Left ventricle myocardium superior (tissue), 1 donor: ENCODE results near the gene NAA25. TPM values are rescaled to one million over a fixed set of nuclear protein-coding genes. Genes with fewer than 3 reads are reported as not detected.
"Not testable (repeated sequence)": the region's sequence is repeated elsewhere in the genome, so short reads cannot be mapped to it uniquely, and the experiment has no call there.

Source experiments
- ATAC-seq: fragments of 200-7000 bp; cut with Tn5 transposase; one replicate; pipeline ENCODE4 v1.9.1; 2020; ENCODE audit warnings: mild to moderate bottlenecking, moderate library complexity
- DNase-seq: peaks from one replicate; pipeline ENCODE4 v3.0.0-alpha.2; 2020
- intact Hi-C: fragments of 100-400 bp; cut with micrococcal nuclease; formaldehyde crosslinking; loops from one replicate; pipeline ENCODE4 v1.11.0; 2022
- microRNA-seq: library from miRNA; unstranded; fragments of <30 nt; microRNA quantifications from one replicate; pipeline ENCODE4 v1.2.0, GENCODE V29; 2020; ENCODE audit warnings: borderline number of aligned reads
- total RNA-seq: library from RNA; stranded (reverse); fragmentation: NEBNext Ultra II Directional; extraction: Animal tissue kit (Norgen Biotek cat#: 25700); gene quantifications from one replicate; pipeline ENCODE4 v1.2.1, GENCODE V29; 2021
- donor health status: DM: no; HTN: yes; CAD: no; lungs with severe emphysema.

NAA25 gene
- total RNA-seq, 1 donor from 2014 or later, result 17.8 TPM

DNA sequence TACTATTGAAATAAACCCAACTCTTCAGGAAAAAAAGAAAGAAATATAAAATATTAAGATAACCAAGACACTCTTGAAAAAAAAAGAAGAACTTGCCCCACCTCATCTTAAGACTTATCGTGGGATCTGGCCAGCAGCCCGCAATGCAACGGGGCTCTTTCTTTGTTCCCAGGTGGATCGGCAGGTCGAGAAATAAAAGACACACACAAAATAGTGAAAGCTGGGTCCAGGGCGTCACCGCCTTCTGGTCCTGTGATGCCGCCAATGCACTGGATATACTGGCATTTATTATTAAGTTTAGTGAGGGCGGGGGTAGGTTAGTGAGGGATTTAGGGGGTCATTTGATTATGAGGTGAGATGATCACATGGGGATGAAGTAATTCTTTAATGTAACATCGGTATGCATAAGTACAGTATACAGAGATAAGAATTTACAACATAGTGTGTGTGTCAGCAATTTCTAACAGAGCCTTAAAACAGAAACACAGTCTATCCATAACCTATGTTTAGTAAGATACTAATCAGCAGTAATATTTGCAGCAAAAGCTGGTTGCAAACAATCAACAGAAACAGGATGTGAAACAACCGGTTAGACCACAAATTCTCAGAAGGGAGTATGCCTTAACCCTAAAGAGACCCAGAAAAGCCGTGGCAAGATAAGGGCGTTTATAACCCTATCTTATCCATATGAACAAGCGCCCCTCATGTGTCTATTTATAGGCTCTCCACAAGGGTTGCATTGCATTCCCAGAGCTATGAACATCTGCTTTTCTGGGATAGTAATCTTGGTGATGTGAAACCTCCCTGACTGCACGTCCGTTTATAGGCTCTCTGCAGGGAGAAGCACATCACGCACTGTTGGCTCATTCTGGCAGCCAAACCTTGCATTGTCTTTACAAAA, 114.1 kb downstream of the NAA25 start:
- ATAC-seq, intact Hi-C loops, DNase-seq: not testable (repeated sequence)

DNA sequence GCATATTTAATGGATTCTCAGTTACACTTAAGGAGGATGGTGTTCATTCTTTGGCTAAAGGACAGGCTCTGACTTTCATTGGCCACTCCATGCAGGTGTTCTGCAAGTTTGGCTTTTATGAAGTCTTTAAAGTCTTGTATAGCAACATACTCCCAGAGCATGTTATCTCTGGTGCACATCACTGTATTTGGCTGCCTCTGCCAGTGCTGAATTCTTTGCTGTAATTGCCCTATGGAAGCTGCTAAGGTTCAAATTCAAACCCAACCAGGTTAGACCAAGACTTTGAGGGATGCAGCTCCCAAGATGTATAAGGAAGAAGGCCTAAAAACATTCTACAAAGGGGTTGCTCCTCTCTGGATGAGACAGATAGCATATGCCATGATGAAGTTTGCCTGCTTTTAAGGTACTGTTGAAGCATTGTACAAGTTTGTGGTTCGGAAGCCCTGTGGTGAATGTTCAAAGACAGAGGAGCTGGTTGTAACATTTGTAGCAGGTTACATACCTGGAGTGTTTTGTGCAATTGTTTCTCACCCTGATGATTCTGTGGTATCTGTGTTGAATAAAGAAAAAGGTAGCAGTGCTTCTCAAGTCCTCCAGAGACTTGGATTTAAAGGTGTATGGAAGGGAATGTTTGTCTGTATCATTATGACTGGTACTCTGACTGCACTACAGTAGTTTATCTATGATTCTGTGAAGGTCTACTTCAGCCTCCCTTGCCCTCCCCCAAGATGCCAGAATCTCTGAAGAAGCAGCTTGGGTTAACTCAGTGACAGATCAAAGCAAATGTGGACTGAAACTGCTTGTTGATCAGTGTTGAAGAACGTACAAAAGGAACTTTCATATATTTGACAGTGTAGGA, 115.1 kb downstream of the NAA25 start:
- DNase-seq (no peak), ATAC-seq (no peak)
- intact Hi-C loops, result no loop called here

DNA sequence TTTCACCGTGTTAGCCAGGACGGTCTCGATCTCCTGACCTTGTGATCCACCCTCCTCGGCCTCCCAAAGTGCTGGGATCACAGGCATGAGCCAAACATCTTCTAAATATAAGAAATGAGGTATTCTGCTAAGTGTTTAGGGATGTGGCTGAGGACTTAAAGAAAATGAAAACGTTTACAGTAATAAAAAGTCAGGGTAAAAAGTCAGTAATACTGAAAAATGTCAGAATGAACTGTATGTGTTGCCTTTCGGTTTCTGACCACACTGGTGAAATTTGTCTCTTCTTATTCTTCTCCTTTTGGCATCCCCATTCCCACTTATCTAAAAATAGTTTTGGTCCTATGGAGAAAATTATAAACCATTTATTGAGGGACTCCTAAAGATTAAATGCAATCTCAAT, 116.1 kb downstream of the NAA25 start:
- DNase-seq (no peak), ATAC-seq (no peak)
- intact Hi-C loops, result no loop called here

DNA sequence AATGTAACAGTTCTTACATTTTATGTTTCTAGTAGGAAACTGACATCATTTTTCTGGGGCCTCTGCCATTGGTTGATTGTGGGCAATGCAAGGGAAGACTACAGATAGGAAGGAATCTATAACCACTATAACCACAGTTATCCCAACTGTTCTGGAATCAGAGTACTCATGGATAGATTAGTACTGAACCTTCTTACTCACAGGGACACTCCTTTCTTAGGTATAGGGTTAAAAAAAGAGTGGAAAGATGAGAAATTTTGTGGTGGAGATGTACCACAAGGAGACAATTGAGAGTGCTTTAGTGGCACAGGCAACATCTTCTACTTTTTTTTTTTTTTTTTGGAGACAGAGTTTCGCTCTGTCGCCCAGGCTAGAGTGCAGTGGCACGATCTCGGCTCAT, 116.6 kb downstream of the NAA25 start:
- ATAC-seq (no peak), DNase-seq (no peak)
- intact Hi-C loops, result no loop called here

DNA sequence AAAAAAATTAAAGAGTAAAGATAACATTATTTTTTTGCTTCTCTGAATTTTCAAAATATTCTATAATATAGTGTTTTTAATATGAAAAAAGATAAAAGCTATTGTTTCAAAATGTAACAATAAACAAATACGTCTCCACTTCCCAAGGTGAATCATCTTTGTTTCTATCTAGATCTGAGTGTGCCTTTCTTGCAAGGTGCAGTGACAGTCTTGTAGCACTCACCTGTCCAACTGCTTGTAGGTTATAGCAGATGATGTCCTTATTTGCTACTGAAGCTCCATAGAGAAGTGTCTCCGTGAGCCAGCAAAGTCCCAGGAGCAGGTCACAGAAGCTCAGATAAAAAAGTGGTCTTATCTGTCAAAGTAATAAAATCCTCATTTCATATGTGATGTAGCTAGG, 117.0 kb downstream of the NAA25 start:
- ATAC-seq, result no peak
- DNase-seq, result no peak
- intact Hi-C loops, result no loop called here

DNA sequence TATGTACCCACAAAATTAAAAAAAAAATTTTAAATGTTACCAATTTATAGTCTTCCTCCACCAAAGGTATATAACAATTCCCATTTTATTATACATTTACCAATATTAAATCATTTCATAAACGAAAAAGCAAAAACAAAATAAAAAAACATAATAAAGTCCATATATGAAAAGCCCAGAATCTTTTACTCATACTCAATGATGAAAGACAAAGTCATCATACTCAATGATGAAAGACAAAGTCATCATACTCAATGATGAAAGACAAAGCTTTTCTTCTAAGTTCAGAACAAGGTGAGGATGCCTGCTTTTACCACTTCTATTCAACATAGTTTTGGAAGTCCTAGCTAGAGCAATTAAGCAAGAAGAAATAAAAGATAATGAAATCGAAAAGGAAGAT, 123.8 kb downstream of the NAA25 start:
- ATAC-seq, result no peak
- no peak for DNase-seq
- intact Hi-C loops, result no loop called here

DNA sequence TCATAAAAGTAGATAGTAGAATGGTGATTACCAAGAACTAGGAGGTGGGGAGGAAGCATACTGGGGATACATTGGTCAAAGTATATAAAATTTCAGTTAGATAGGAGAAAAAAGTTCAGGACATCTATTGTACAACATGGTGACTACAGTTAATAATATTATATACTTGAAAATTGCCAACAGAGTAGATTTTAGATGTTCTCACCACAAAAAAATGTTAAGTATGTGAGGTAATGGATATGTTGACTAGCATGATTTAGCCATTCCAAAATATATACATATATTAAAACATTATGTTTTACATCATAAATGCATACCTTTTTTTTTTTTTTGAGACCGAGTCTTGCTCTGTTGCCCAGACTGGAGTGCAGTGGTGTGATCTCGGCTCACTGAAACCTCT, 126.6 kb downstream of the NAA25 start:
- intact Hi-C loops, result no loop called here
- DNase-seq (no peak), ATAC-seq (no peak)

DNA sequence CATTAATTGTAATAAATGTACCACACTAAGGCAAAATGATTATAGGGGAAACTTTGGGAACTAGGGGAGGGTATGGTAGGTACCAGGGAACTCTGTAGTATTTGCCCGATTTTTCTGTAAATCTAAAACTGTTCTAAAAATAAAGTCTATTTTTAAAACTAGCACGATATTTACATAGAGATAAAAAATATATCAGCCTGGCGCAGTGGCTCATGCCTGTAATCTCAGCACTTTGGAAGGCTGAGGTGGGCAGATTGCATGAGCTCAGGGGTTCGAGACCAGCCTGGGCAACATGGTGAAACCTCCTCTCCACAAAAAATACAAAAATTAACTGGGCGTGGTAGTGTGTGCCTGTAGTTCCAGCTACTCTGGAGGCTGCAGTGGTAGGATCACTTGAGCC, 128.0 kb downstream of the NAA25 start:
- no peak for ATAC-seq
- no peak for DNase-seq
- intact Hi-C loops, result no loop called here

DNA sequence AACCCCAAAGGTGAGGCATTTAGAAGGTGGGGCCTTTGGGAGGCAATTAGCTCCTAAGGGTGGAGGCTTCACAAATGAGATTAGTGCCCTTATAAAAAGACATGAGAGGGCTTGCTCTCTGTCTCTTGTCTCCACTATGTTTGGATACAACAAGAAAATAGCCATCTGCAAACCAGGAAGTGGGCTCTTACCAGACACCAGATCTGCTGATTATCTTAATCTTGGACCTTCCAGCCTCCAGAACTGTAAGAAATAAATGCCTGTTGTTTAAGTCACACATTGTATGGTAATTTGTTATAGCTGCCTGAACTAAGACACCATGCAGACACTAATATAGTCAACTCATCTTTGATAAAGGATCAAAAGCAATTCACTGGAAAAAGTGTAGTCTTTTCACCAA, 130.0 kb downstream of the NAA25 start:
- ATAC-seq, result no peak
- DNase-seq, result no peak
- intact Hi-C loops, result no loop called here

DNA sequence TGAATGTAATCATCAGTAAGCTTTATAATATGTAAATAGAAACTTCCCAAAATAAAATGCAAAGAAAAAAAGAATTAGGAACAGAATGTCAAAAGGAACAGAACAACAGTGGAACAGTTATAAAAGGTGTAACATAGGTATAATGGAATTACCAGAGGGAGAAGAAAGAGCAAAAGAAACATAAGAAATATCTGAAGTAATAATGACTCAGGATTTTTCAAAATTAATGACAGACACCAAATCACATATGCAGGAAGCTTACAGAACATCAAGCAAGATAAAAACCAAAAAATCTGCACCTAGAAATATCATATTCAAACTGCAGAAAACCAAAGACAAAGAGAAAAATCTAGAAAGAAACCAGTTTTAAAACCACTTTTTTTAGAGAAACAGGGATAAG, 131.7 kb downstream of the NAA25 start:
- DNase-seq, result no peak
- intact Hi-C loops, result no loop called here
- ATAC-seq, result no peak

Small RNA genes within 50 kb of the gene (microRNA-seq; reads per million reads assigned to microRNA genes)
- gene MIR3657, result not detected

Other genes with a start within 250 kb of the NAA25 start
- gene TMEM116, start 95.6 kb downstream of the NAA25 start, total RNA-seq, result 49.3 TPM
- 55.0 TPM for gene ERP29, start 95.4 kb downstream of the NAA25 start, total RNA-seq
- 18.7 TPM for gene TRAFD1, start 16.8 kb upstream of the NAA25 start, total RNA-seq